ENCODE data around the gene UBE2H.
"Not testable (repeated sequence)": the region's sequence is repeated elsewhere in the genome, so short reads cannot be mapped to it uniquely, and the experiment has no call there.

The UBE2H gene

GRCh38 chr7:129824291-129825208 is 128.2 kb downstream of the UBE2H start:
- in situ Hi-C loops (cut with HindIII; ENCODE audit: low pct_unique_long_range_greater_than_20kb, low sequenced_read_pairs): no loop called here
- no peak for TF ChIP-seq JUND (IDR thresholded peaks at IDR 0.05; ENCODE audit: low read depth)
- DNase-seq (ENCODE audit: low read depth in 1 of 2, low spot score in 1 of 2): peak; percentile 13 to 73

- in situ Hi-C loops (cut with HindIII; ENCODE audit: low pct_unique_long_range_greater_than_20kb, low sequenced_read_pairs); DNase-seq (ENCODE audit: low read depth in 1 of 2, low spot score in 1 of 2): not testable (repeated sequence)
These were observed 129.6 kb downstream of the UBE2H start for GRCh38 chr7:129823143-129823542.

- no peak for DNase-seq (ENCODE audit: low read depth in 1 of 2, low spot score in 1 of 2)
- in situ Hi-C loops (cut with HindIII; ENCODE audit: low pct_unique_long_range_greater_than_20kb, low sequenced_read_pairs): no loop called here
- no peak for TF ChIP-seq JUND (IDR thresholded peaks at IDR 0.05; ENCODE audit: low read depth)
These were observed 131.3 kb downstream of the UBE2H start for GRCh38 chr7:129821476-129821875.

- no peak for DNase-seq (ENCODE audit: low read depth in 1 of 2, low spot score in 1 of 2)
- in situ Hi-C loops (cut with HindIII; ENCODE audit: low pct_unique_long_range_greater_than_20kb, low sequenced_read_pairs): no loop called here
These were observed 136.0 kb downstream of the UBE2H start for GRCh38 chr7:129816742-129817141.

GRCh38 chr7:129807863-129808262 is 144.9 kb downstream of the UBE2H start:
- in situ Hi-C loops (cut with HindIII; ENCODE audit: low pct_unique_long_range_greater_than_20kb, low sequenced_read_pairs): no loop called here
- no peak for TF ChIP-seq JUND (IDR thresholded peaks at IDR 0.05; ENCODE audit: low read depth)
- DNase-seq (ENCODE audit: low read depth in 1 of 2, low spot score in 1 of 2): no peak

More at GRCh38 chr7:129816742-129817141, 136.0 kb downstream of the UBE2H start:
- TF ChIP-seq JUND (IDR thresholded peaks at IDR 0.05; ENCODE audit: low read depth): no peak

- in situ Hi-C loops (cut with HindIII; ENCODE audit: low pct_unique_long_range_greater_than_20kb, low sequenced_read_pairs): no loop called here
- no peak for DNase-seq (ENCODE audit: low read depth in 1 of 2, low spot score in 1 of 2)
These were observed 147.7 kb downstream of the UBE2H start for GRCh38 chr7:129804890-129805719.

GRCh38 chr7:129804111-129804889 is 148.5 kb downstream of the UBE2H start:
- no peak for DNase-seq (ENCODE audit: low read depth in 1 of 2, low spot score in 1 of 2)

More at GRCh38 chr7:129804890-129805719, 147.7 kb downstream of the UBE2H start:
- no peak for TF ChIP-seq JUND (IDR thresholded peaks at IDR 0.05; ENCODE audit: low read depth)

GRCh38 chr7:129803546-129804081 is 149.1 kb downstream of the UBE2H start:
- in situ Hi-C loops (cut with HindIII; ENCODE audit: low pct_unique_long_range_greater_than_20kb, low sequenced_read_pairs): no loop called here
- no peak for TF ChIP-seq JUND (IDR thresholded peaks at IDR 0.05; ENCODE audit: low read depth)
- DNase-seq (ENCODE audit: low read depth in 1 of 2, low spot score in 1 of 2): no peak

More at GRCh38 chr7:129804111-129804889, 148.5 kb downstream of the UBE2H start:
- no peak for TF ChIP-seq JUND (IDR thresholded peaks at IDR 0.05; ENCODE audit: low read depth)
- in situ Hi-C loops (cut with HindIII; ENCODE audit: low pct_unique_long_range_greater_than_20kb, low sequenced_read_pairs): no loop called here

- DNase-seq (ENCODE audit: low read depth in 1 of 2, low spot score in 1 of 2): peak in 1 of 2 experiments; percentile 28
- in situ Hi-C loops (cut with HindIII; ENCODE audit: low pct_unique_long_range_greater_than_20kb, low sequenced_read_pairs): no loop called here
- no peak for TF ChIP-seq JUND (IDR thresholded peaks at IDR 0.05; ENCODE audit: low read depth)
These were observed 150.9 kb downstream of the UBE2H start for GRCh38 chr7:129801882-129802281.

GRCh38 chr7:129800901-129801300 is 151.9 kb downstream of the UBE2H start:
- in situ Hi-C loops (cut with HindIII; ENCODE audit: low pct_unique_long_range_greater_than_20kb, low sequenced_read_pairs): no loop called here
- no peak for TF ChIP-seq JUND (IDR thresholded peaks at IDR 0.05; ENCODE audit: low read depth)
- DNase-seq (ENCODE audit: low read depth in 1 of 2, low spot score in 1 of 2): no peak

GRCh38 chr7:129799350-129799955 is 153.3 kb downstream of the UBE2H start:
- in situ Hi-C loops (cut with HindIII; ENCODE audit: low pct_unique_long_range_greater_than_20kb, low sequenced_read_pairs): no loop called here
- no peak for DNase-seq (ENCODE audit: low read depth in 1 of 2, low spot score in 1 of 2)
- no peak for TF ChIP-seq JUND (IDR thresholded peaks at IDR 0.05; ENCODE audit: low read depth)
